H1 (cell line): Measurements from ENCODE around the gene RYR3. TPM values are rescaled to one million over a fixed set of nuclear protein-coding genes. Genes with fewer than 3 reads are reported as not detected.
A peak's percentile ranks its signal among the peaks of the same experiment; 100 is the strongest.

Experiments used
- CTCF ChIA-PET: fragments of 300-600 bp; sonication (Branson Sonifier 250); formaldehyde crosslinking; loops from one replicate; lab custom pipeline; 2021; ENCODE audit not compliant: partially characterized antibody; lab: Charles Lee
- POLR2A ChIA-PET: fragments of 300-600 bp; sonication (Branson Sonifier 250); formaldehyde crosslinking; loops from one replicate; lab custom pipeline; 2021; ENCODE audit warnings: inconsistent platforms; ENCODE audit not compliant: partially characterized antibody; lab: Charles Lee
- DNase-seq, 2 experiments: peaks; one replicate each; pipeline versions ENCODE4 v3.0.0 to v3.0.0-alpha.2; 2010 to 2022; ENCODE audit warnings: low spot score in 2 of 2, low read depth in 1 of 2, mixed read lengths in 1 of 2
- FAIRE-seq: peaks from 2 replicates; lab custom pipeline; 2011; peaks lifted over from hg19 to GRCh38; lab: Jason Lieb, UNC
- H2AFZ ChIP-seq: 2 replicates; pipeline ENCODE4 v1.8.1; 2012; ENCODE audit warnings: low read length, inconsistent platforms
- H2AK5ac ChIP-seq: 2 replicates; pipeline ENCODE4 v1.6.1; 2013; ENCODE audit warnings: low read depth, low read length
- H2BK120ac ChIP-seq: replicated peaks from 2 replicates; pipeline ENCODE3; 2013; ENCODE audit warnings: low read depth, low read length, inconsistent platforms
- H2BK12ac ChIP-seq: 2 replicates; pipeline ENCODE4 v1.6.1; 2013; ENCODE audit warnings: low read depth, low read length
- H2BK15ac ChIP-seq: 2 replicates; pipeline ENCODE4 v1.6.1; 2013; ENCODE audit warnings: low read length
- H2BK20ac ChIP-seq: 2 replicates; pipeline ENCODE4 v1.6.1; 2013; ENCODE audit warnings: low read length
- H2BK5ac ChIP-seq: 2 replicates; pipeline ENCODE4 v1.6.1; 2013; ENCODE audit warnings: low read depth, low read length
- H3K14ac ChIP-seq: 2 replicates; pipeline ENCODE4 v1.6.1; 2013; ENCODE audit warnings: inconsistent platforms; ENCODE audit not compliant: insufficient read length
- H3K18ac ChIP-seq: 2 replicates; pipeline ENCODE4 v1.6.1; 2013; ENCODE audit warnings: low read length; ENCODE audit errors: extremely low read depth
- H3K23ac ChIP-seq: 2 replicates; pipeline ENCODE4 v1.6.1; 2013; ENCODE audit warnings: inconsistent platforms; ENCODE audit not compliant: insufficient read length
- H3K23me2 ChIP-seq: 2 replicates; pipeline ENCODE4 v1.6.1; 2013; ENCODE audit warnings: low read depth, low read length
- H3K27ac ChIP-seq: 2 replicates; pipeline ENCODE4 v1.6.1; 2011; ENCODE audit warnings: low read depth, low read length, inconsistent platforms
- H3K27me3 ChIP-seq, 4 experiments: replicated peaks in 1 of 4; 1 replicate in 1 of 4; 2 replicates in 3 of 4; pipeline versions ENCODE4 v1.6.1 to v1.8.1; 2011 to 2013; ENCODE audit warnings: low read length in 3 of 4, mild to moderate bottlenecking in 3 of 4, inconsistent platforms in 2 of 4, mixed read lengths in 2 of 4, moderate library complexity in 1 of 4; ENCODE audit not compliant: control insufficient read depth in 3 of 4, insufficient read depth in 3 of 4; ENCODE audit errors: extremely low read depth in 1 of 4
- H3K36me3 ChIP-seq, 4 experiments: 2 replicates each; pipeline versions ENCODE4 v1.6.1 to v1.8.1; 2011 to 2013; ENCODE audit warnings: mild to moderate bottlenecking in 4 of 4, low read length in 3 of 4, moderate library complexity in 2 of 4, control low read depth in 1 of 4, inconsistent platforms in 1 of 4; ENCODE audit not compliant: insufficient read depth in 4 of 4, control insufficient read depth in 2 of 4
- H3K4ac ChIP-seq: replicated peaks from 2 replicates; pipeline ENCODE3; 2013; ENCODE audit warnings: low read length, low read depth, mixed read lengths, inconsistent platforms; ENCODE audit not compliant: insufficient read length
- H3K4me1 ChIP-seq, 4 experiments: replicated peaks in 1 of 4; 1 replicate in 1 of 4; 2 replicates in 3 of 4; pipeline versions ENCODE4 v1.6.1 to v1.8.1; 2011 to 2013; ENCODE audit warnings: low read length in 3 of 4, inconsistent platforms in 2 of 4, mixed read lengths in 1 of 4; ENCODE audit not compliant: insufficient read depth in 4 of 4, control insufficient read depth in 3 of 4
- H3K4me2 ChIP-seq, 2 experiments: 2 replicates each; pipeline versions ENCODE4 v1.6.1 to v1.8.1; 2011 to 2013; ENCODE audit warnings: low read depth in 2 of 2, low read length in 2 of 2, control low read depth in 1 of 2, inconsistent platforms in 1 of 2, mild to moderate bottlenecking in 1 of 2; ENCODE audit not compliant: insufficient read depth in 1 of 2
- H3K4me3 ChIP-seq, 4 experiments: fragments of 200-600, 300-600 bp in 1 of 4; sonication (generic), shearing (Covaris generic), sonication (Bioruptor Twin) in 1 of 4; 2 replicates each; pipeline versions ENCODE4 v1.5.1 to v1.8.1; 2011 to 2016; ENCODE audit warnings: low read length in 4 of 4, low read depth in 3 of 4, control low read depth in 2 of 4, inconsistent platforms in 2 of 4, mild to moderate bottlenecking in 2 of 4, mixed read lengths in 1 of 4, moderate library complexity in 1 of 4; ENCODE audit not compliant: insufficient read depth in 2 of 4; ENCODE audit errors: extremely low read depth in 1 of 4
- H3K56ac ChIP-seq: replicated peaks from 2 replicates; pipeline ENCODE3; 2013; ENCODE audit warnings: low read depth, mild to moderate bottlenecking, mixed read lengths, low read length, inconsistent platforms; ENCODE audit not compliant: insufficient read length
- H3K79me1 ChIP-seq: 2 replicates; pipeline ENCODE4 v1.6.1; 2013; ENCODE audit warnings: low read depth, low read length, control low read depth
- H3K79me2 ChIP-seq, 2 experiments: 2 replicates each; pipeline versions ENCODE4 v1.6.1 to v1.8.1; 2012 to 2013; ENCODE audit warnings: low read length in 2 of 2, mild to moderate bottlenecking in 2 of 2, inconsistent platforms in 1 of 2; ENCODE audit not compliant: insufficient read depth in 2 of 2, control insufficient read depth in 1 of 2
- H3K9ac ChIP-seq, 4 experiments: replicated peaks in 1 of 4; 1 replicate in 1 of 4; 2 replicates in 3 of 4; pipeline versions ENCODE4 v1.6.1 to v1.8.1; 2011 to 2013; ENCODE audit warnings: low read depth in 3 of 4, low read length in 3 of 4, control low read depth in 2 of 4, mild to moderate bottlenecking in 2 of 4, moderate library complexity in 2 of 4, inconsistent platforms in 1 of 4; ENCODE audit errors: extremely low read depth in 1 of 4
- H3K9me3 ChIP-seq, 2 experiments: 2 replicates each; pipeline versions ENCODE4 v1.6.1 to v1.8.1; 2012 to 2013; ENCODE audit warnings: mild to moderate bottlenecking in 2 of 2, moderate library complexity in 2 of 2, control low read depth in 1 of 2, inconsistent platforms in 1 of 2, low read depth in 1 of 2, low read length in 1 of 2, mixed read lengths in 1 of 2; ENCODE audit not compliant: insufficient read depth in 2 of 2
- H4K20me1 ChIP-seq, 2 experiments: replicated peaks in 1 of 2; 2 replicates each; pipeline versions ENCODE3 to v1.8.1; 2011 to 2013; ENCODE audit warnings: inconsistent platforms in 2 of 2, low read length in 2 of 2, mild to moderate bottlenecking in 1 of 2; ENCODE audit not compliant: insufficient read depth in 2 of 2, control insufficient read depth in 1 of 2
- H4K5ac ChIP-seq: 2 replicates; pipeline ENCODE4 v1.6.1; 2013; ENCODE audit warnings: low read length, low read depth, mixed read lengths, inconsistent platforms; ENCODE audit not compliant: insufficient read length
- H4K8ac ChIP-seq: 2 replicates; pipeline ENCODE4 v1.8.0; 2013; ENCODE audit warnings: mild to moderate bottlenecking, moderate library complexity, low read length, inconsistent platforms; ENCODE audit not compliant: insufficient read depth; ENCODE audit errors: extremely low read depth
- H4K91ac ChIP-seq: replicated peaks from 2 replicates; pipeline ENCODE3; 2013; ENCODE audit warnings: low read length, mixed read lengths, inconsistent platforms; ENCODE audit not compliant: insufficient read length
- BACH1 ChIP-seq: IDR thresholded peaks from 2 replicates; pipeline ENCODE4 v1.6.1; 2012; ENCODE audit warnings: low read length, improper control_type of control experiment
- CBX8 ChIP-seq: fragments of 300-800, 300-1000 bp; sonication (generic); IDR thresholded peaks from 2 replicates; pipeline ENCODE4 v1.7.1; 2016; ENCODE audit warnings: low read depth, low read length, borderline replicate concordance
- CHD2 ChIP-seq: IDR thresholded peaks from 2 replicates; pipeline ENCODE4 v1.6.1; 2012; ENCODE audit warnings: low read length, improper control_type of control experiment
- EP300 ChIP-seq, 2 experiments: IDR thresholded peaks; 1 replicate in 1 of 2; 2 replicates in 1 of 2; pipeline ENCODE4 v1.6.1; 2011 to 2012; ENCODE audit warnings: low read depth in 2 of 2, low read length in 2 of 2, mild to moderate bottlenecking in 2 of 2, borderline replicate concordance in 1 of 2, inconsistent platforms in 1 of 2, moderate library complexity in 1 of 2
- MAFK ChIP-seq: IDR thresholded peaks from 2 replicates; pipeline ENCODE4 v1.6.1; 2012; ENCODE audit warnings: low read depth, mild to moderate bottlenecking, improper control_type of control experiment, low read length
- NANOG ChIP-seq: IDR thresholded peaks from 2 replicates; pipeline ENCODE4 v1.6.1; 2011; ENCODE audit warnings: low read length, low read depth, mild to moderate bottlenecking, inconsistent platforms; ENCODE audit not compliant: insufficient read depth, poor library complexity, severe bottlenecking
- PHF8 ChIP-seq: fragments of 200-600 bp; sonication (generic); conservative IDR thresholded peaks from 2 replicates; pipeline ENCODE4 v1.7.1; 2012; ENCODE audit warnings: low read depth, mild to moderate bottlenecking, inconsistent platforms, low read length, moderate library complexity
- RAD21 ChIP-seq, 2 experiments: IDR thresholded peaks in 1 of 2; conservative IDR thresholded peaks in 1 of 2; 2 replicates each; pipeline ENCODE4 v1.6.1; 2011; ENCODE audit warnings: low read depth in 2 of 2, low read length in 2 of 2, improper control_type of control experiment in 1 of 2, inconsistent platforms in 1 of 2, mild to moderate bottlenecking in 1 of 2, moderate library complexity in 1 of 2
- SIRT6 ChIP-seq: IDR thresholded peaks from one replicate; pipeline ENCODE4 v1.7.1; 2012; ENCODE audit warnings: low read length, inconsistent platforms
- SP2 ChIP-seq: IDR thresholded peaks from 2 replicates; pipeline ENCODE4 v1.6.1; 2012; ENCODE audit warnings: mild to moderate bottlenecking, low read length, inconsistent platforms
- WGBS, 2 experiments: shearing (Covaris generic) in 1 of 2; methylation state at CpG; one replicate each; pipeline versions ENCODE4 v1.1.6 to v1.1.7; 2013 to 2015; ENCODE audit warnings: low lambda C conversion rate in 2 of 2, mixed read lengths in 2 of 2, inconsistent platforms in 1 of 2, low coverage in 1 of 2, missing lambda C conversion rate in 1 of 2; ENCODE audit not compliant: insufficient replicate concordance in 2 of 2, insufficient coverage in 1 of 2, insufficient read length in 1 of 2; ENCODE audit errors: extremely low coverage in 1 of 2, missing lambda C conversion rate in 1 of 2; 5-methylcytosine and 5-hydroxymethylcytosine counted together
- polyA plus RNA-seq, 7 experiments: library from polyadenylated mRNA; depleted of rRNA in 3 of 7; stranded (reverse) in 5 of 7; unstranded in 2 of 7; fragments of >200 nt in 5 of 7; fragments of 200-250 nt in 2 of 7; gene quantifications; 1 replicate in 5 of 7; 2 replicates in 1 of 7; 4 replicates in 1 of 7; pipeline versions ENCODE4 v1.2.1 to v1.2.3, GENCODE V29; 2011 to 2013; ENCODE audit warnings: missing spikeins in 2 of 7, mixed read lengths in 2 of 7
- total RNA-seq: library from RNA; stranded (reverse); fragmentation: NEBNext Ultra II Directional; extraction: Animal tissue kit (Norgen Biotek cat#: 25700); gene quantifications from 2 replicates; pipeline ENCODE4 v1.2.1, GENCODE V29; 2021
- TF ChIP-seq, protein P1 (sequence below): IDR thresholded peaks from 2 replicates; pipeline ENCODE4 v1.6.1; 2012; ENCODE audit warnings: inconsistent platforms

The RYR3 gene
- total and polyA plus RNA-seq, 2 of the 8 experiments (the other 6 are each of a cell fraction or from before 2014, with no cell fraction given), result 0.33 to 3.4 TPM

- H3K56ac ChIP-seq, result no peak overlapping the region
- no peak overlapping the region for H3K23ac ChIP-seq
- no peaks in the 10 kb centered on the region for H3K9me3 ChIP-seq
- H3K4me2 ChIP-seq, result peak overlapping the region; percentile 87; a peak in 3 of 4 replicates
- no peak overlapping the region for H3K18ac ChIP-seq
- H3K14ac ChIP-seq, result no peak overlapping the region
- no peaks in the 10 kb centered on the region for H3K79me1 ChIP-seq
- no peak overlapping the region for H2BK20ac ChIP-seq
- H4K20me1 ChIP-seq, result no peaks in the 10 kb centered on the region
- peaks cover 0 to 2% (median 0%) of the 10 kb centered on the region in 4 experiments; a peak in 3 of 7 replicates for H3K4me1 ChIP-seq
- H3K4me3 ChIP-seq, result peak overlapping the region in 2 of 4 experiments; percentile 55 to 72; a peak in 3 of 8 replicates
- WGBS, 2 experiments, result 63% methylated on average over 7 of the region's 7 CpGs; no CpG with 5 or more reads in 1 of the 2 experiments
- no peaks in the 10 kb centered on the region for H3K36me3 ChIP-seq
- no peak overlapping the region for H3K9ac ChIP-seq
- no peak overlapping the region for H2AFZ ChIP-seq
- no peak overlapping the region for H4K91ac ChIP-seq
- no peak overlapping the region for H4K8ac ChIP-seq
- FAIRE-seq, result peak; percentile 52
- CTCF ChIA-PET, result interaction anchor here (0.6 to 3.2 kb wide), 34 partner anchors 8 to 428 kb away, joined by 3 to 24 read pairs (median 4); no protein-coding TSS in a partner anchor
- no peak overlapping the region for H2BK5ac ChIP-seq
- no peaks in the 10 kb centered on the region for H3K79me2 ChIP-seq
- H3K23me2 ChIP-seq, result peaks cover 16% of the 10 kb centered on the region; the same call in 1 of the 2 replicates
- no peak overlapping the region for H2BK12ac ChIP-seq
- H4K5ac ChIP-seq, result no peak overlapping the region
- no peak overlapping the region for H2AK5ac ChIP-seq
- H3K4ac ChIP-seq, result no peak overlapping the region
- DNase-seq, result peak in 1 of 2 experiments; percentile 49
- no peak overlapping the region for H2BK120ac ChIP-seq
- POLR2A ChIA-PET, result interaction anchor here (1.5 kb wide), 1 partner anchor 391 kb away, joined by 4 read pairs; no protein-coding TSS in a partner anchor
- H3K27me3 ChIP-seq, result peaks cover 15 to 37% (median 32%) of the 10 kb centered on the region in 4 experiments
- H3K27ac ChIP-seq, result no peak overlapping the region
- H2BK15ac ChIP-seq, result no peak overlapping the region
- TF ChIP-seq, protein P1, sequence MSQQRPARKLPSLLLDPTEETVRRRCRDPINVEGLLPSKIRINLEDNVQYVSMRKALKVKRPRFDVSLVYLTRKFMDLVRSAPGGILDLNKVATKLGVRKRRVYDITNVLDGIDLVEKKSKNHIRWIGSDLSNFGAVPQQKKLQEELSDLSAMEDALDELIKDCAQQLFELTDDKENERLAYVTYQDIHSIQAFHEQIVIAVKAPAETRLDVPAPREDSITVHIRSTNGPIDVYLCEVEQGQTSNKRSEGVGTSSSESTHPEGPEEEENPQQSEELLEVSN, result no peak
- TF ChIP-seq BACH1, result no peak
- TF ChIP-seq CBX8, result no peak
- TF ChIP-seq CHD2, result no peak
- TF ChIP-seq EP300 (IDR thresholded peaks at IDR 0.05; ENCODE audit: borderline replicate concordance in 1 of 2, low read depth in 2 of 2, low read length in 2 of 2), result no peak
- no peak for TF ChIP-seq SIRT6
- TF ChIP-seq SP2, result no peak
- TF ChIP-seq RAD21 (IDR thresholded peaks at IDR 0.05 in 1 of 2, conservative IDR thresholded peaks at IDR 0.05 in 1 of 2; ENCODE audit: low read depth in 2 of 2, low read length in 2 of 2), result peak; percentile 70 to 77
- TF ChIP-seq NANOG, result no peak
- no peak for TF ChIP-seq PHF8
- no peak for TF ChIP-seq MAFK
Measured at GRCh38 chr15:33309602-33310276, 1.0 kb upstream of the RYR3 start.
